HFF-Myc (cell line): Measurements from ENCODE around the gene PLEKHA3.

Experiments
- DNase-seq: peaks from one replicate; pipeline ENCODE4 v3.0.0-alpha.2; 2011; ENCODE audit warnings: low read depth; ENCODE audit errors: extremely low read depth
- H3K4me3 ChIP-seq: replicated peaks from 2 replicates; pipeline ENCODE4 v1.5.1; 2011; ENCODE audit warnings: low read depth, mild to moderate bottlenecking, control low read depth, low read length
- TF ChIP-seq, protein P1 (sequence below): IDR thresholded peaks from 2 replicates; pipeline ENCODE4 v1.5.1; 2012; ENCODE audit warnings: mild to moderate bottlenecking, low read depth, low read length, control low read depth; ENCODE audit errors: missing control alignments

Gene PLEKHA3

DNA sequence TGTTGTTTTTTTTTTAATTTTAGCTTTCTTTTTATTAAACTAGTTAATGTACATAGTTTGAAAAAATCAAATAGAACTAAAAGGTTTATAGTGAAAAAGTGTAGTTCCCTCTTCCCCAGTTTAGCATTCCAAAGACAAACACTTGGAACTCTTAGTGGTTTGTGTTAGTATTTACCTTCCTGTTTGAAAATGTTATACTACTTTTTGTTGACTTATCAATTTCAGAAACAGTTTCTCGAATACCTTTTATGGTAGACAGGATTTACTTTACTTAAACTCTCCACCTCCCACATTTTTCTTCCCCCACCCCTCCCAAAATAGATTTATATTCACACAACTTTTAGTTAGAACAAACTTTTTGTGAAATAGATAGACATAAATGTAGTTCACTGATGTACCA, 26.7 kb downstream of the PLEKHA3 start:
- no peak overlapping the region for H3K4me3 ChIP-seq
- DNase-seq = no peak
- TF ChIP-seq, protein P1, sequence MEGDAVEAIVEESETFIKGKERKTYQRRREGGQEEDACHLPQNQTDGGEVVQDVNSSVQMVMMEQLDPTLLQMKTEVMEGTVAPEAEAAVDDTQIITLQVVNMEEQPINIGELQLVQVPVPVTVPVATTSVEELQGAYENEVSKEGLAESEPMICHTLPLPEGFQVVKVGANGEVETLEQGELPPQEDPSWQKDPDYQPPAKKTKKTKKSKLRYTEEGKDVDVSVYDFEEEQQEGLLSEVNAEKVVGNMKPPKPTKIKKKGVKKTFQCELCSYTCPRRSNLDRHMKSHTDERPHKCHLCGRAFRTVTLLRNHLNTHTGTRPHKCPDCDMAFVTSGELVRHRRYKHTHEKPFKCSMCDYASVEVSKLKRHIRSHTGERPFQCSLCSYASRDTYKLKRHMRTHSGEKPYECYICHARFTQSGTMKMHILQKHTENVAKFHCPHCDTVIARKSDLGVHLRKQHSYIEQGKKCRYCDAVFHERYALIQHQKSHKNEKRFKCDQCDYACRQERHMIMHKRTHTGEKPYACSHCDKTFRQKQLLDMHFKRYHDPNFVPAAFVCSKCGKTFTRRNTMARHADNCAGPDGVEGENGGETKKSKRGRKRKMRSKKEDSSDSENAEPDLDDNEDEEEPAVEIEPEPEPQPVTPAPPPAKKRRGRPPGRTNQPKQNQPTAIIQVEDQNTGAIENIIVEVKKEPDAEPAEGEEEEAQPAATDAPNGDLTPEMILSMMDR = no peak

GRCh38 chr2:178508646-178509045, 28.4 kb downstream of the PLEKHA3 start:
- TF ChIP-seq, protein P1 = no peak
- DNase-seq = no peak
- H3K4me3 ChIP-seq = no peak overlapping the region

- H3K4me3 ChIP-seq = no peak overlapping the region
- TF ChIP-seq, protein P1 = no peak
- DNase-seq = no peak
Observed at GRCh38 chr2:178510384-178510783, 30.1 kb downstream of the PLEKHA3 start.

DNA sequence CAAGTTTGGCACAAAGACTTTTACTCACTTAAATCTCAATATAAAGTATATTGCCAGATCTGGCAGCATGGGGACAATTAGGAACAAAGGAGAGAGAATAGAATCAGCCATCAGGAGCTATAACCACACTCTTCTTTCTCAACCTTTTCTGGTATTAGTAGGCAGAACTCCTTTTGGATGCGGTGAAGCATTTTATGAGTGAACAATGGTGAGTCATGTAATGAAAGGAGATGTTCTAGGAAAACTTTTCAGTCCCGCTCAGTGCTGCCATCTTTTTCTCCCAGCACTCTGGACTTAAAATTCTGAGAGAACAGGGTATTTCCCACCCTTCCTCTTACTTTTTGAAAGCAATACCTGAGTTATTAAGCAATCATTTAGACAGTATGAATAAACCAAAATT, 32.2 kb downstream of the PLEKHA3 start:
- TF ChIP-seq, protein P1 = no peak
- no peak overlapping the region for H3K4me3 ChIP-seq
- DNase-seq = no peak

GRCh38 chr2:178513876-178514275, 33.6 kb downstream of the PLEKHA3 start:
- no peak overlapping the region for H3K4me3 ChIP-seq
- DNase-seq = no peak
- TF ChIP-seq, protein P1 = no peak

- TF ChIP-seq, protein P1 = no peak
- DNase-seq = peak; percentile 11
- H3K4me3 ChIP-seq = no peak overlapping the region
Observed at GRCh38 chr2:178514664-178515063, 34.4 kb downstream of the PLEKHA3 start.

GRCh38 chr2:178517496-178517895, 37.2 kb downstream of the PLEKHA3 start:
- TF ChIP-seq, protein P1 = no peak
- no peak for DNase-seq
- no peak overlapping the region for H3K4me3 ChIP-seq
